Measurements from ENCODE around the gene MRPL11.

- TF ChIP-seq, protein P1, sequence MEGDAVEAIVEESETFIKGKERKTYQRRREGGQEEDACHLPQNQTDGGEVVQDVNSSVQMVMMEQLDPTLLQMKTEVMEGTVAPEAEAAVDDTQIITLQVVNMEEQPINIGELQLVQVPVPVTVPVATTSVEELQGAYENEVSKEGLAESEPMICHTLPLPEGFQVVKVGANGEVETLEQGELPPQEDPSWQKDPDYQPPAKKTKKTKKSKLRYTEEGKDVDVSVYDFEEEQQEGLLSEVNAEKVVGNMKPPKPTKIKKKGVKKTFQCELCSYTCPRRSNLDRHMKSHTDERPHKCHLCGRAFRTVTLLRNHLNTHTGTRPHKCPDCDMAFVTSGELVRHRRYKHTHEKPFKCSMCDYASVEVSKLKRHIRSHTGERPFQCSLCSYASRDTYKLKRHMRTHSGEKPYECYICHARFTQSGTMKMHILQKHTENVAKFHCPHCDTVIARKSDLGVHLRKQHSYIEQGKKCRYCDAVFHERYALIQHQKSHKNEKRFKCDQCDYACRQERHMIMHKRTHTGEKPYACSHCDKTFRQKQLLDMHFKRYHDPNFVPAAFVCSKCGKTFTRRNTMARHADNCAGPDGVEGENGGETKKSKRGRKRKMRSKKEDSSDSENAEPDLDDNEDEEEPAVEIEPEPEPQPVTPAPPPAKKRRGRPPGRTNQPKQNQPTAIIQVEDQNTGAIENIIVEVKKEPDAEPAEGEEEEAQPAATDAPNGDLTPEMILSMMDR (IDR thresholded peaks at IDR 0.05; ENCODE audit: insufficient read depth, low read depth, low read length), result no peak
- TF ChIP-seq EZH2 (IDR thresholded peaks at IDR 0.05; ENCODE audit: insufficient read depth, low read length), result no peak
Observed at GRCh38 chr11:66475349-66476172, 36.9 kb upstream of the MRPL11 start.
